K562 (cell line): ENCODE data around the gene IFRD1. TPM values are rescaled to one million over a fixed set of nuclear protein-coding genes. Genes with fewer than 3 reads are reported as not detected.
A peak's percentile ranks its signal among the peaks of the same experiment; 100 is the strongest.

Experiments used
- ATAC-seq: fragments of 200-7000 bp; cut with Tn5 transposase; 3 replicates; pipeline ENCODE4 v1.9.1; 2020; ENCODE audit warnings: moderate library complexity
- BruUV-seq: library from RNA; stranded (reverse); fragments of 400-500 nt; replicated peaks from 2 replicates; lab custom pipeline; 2021; lab: Mats Ljungman, UMichigan
- CTCF ChIA-PET: fragments of 300-600 bp; formaldehyde crosslinking; extraction: SDS; loops from one replicate; lab custom pipeline; 2021; ENCODE audit warnings: low intra/inter-chr PET ratio; lab: Yijun Ruan, JAX
- POLR2A ChIA-PET: fragments of 300-600, 350-650 bp; sonication (Branson Sonifier 250); formaldehyde crosslinking; extraction: SDS; loops from one replicate; lab custom pipeline; 2021; ENCODE audit warnings: antibody characterized with exemption, inconsistent platforms; lab: Yijun Ruan, JAX
- DNase-seq, 4 experiments: peaks; one replicate each; pipeline versions ENCODE4 v3.0.0 to v3.0.0-alpha.2; 2011 to 2018; ENCODE audit warnings: low spot score in 3 of 4, mixed read lengths in 3 of 4; ENCODE audit errors: extremely low read depth in 1 of 4
- FAIRE-seq: peaks from 2 replicates; lab custom pipeline; 2011; peaks lifted over from hg19 to GRCh38; lab: Jason Lieb, UNC
- H2AFZ ChIP-seq: 2 replicates; pipeline ENCODE4 v1.6.0; 2011; ENCODE audit warnings: low read depth, low read length, control low read depth, inconsistent platforms
- H3K27ac ChIP-seq: fragments of 200-600 bp; 3 replicates; pipeline ENCODE4 v1.8.0; 2011; ENCODE audit warnings: low read depth, mild to moderate bottlenecking, control low read depth, inconsistent platforms, low read length, moderate library complexity, mixed read lengths; ENCODE audit errors: extremely low read depth
- H3K27me3 ChIP-seq, 2 experiments: fragments of 300-600 bp in 1 of 2; 2 replicates in 1 of 2; 3 replicates in 1 of 2; pipeline versions ENCODE4 v1.6.0 to v1.8.0; 2011; ENCODE audit warnings: inconsistent platforms in 2 of 2, low read length in 2 of 2, mild to moderate bottlenecking in 1 of 2, mixed read lengths in 1 of 2, moderate library complexity in 1 of 2; ENCODE audit not compliant: control insufficient read depth in 2 of 2, insufficient read depth in 2 of 2
- H3K36me3 ChIP-seq: fragments of 300-600 bp; 3 replicates; pipeline ENCODE4 v1.8.0; 2011; ENCODE audit warnings: mild to moderate bottlenecking, low read length, inconsistent platforms; ENCODE audit not compliant: control insufficient read depth, insufficient read depth
- H3K4me1 ChIP-seq, 2 experiments: fragments of 200-600 bp in 1 of 2; replicated peaks in 1 of 2; 2 replicates in 1 of 2; 3 replicates in 1 of 2; pipeline versions ENCODE4 v1.5.1 to v1.8.0; 2011; ENCODE audit warnings: inconsistent platforms in 2 of 2, low read length in 2 of 2, mild to moderate bottlenecking in 1 of 2, mixed read lengths in 1 of 2, moderate library complexity in 1 of 2; ENCODE audit not compliant: control insufficient read depth in 2 of 2, insufficient read depth in 2 of 2
- H3K4me2 ChIP-seq: 2 replicates; pipeline ENCODE4 v1.6.1; 2011; ENCODE audit warnings: low read length, control low read depth, inconsistent platforms, mixed read lengths; ENCODE audit not compliant: insufficient read depth
- H3K4me3 ChIP-seq: fragments of 200-600 bp; sonication (generic), shearing (Covaris generic); 2 replicates; pipeline ENCODE4 v1.5.1; 2016; ENCODE audit warnings: control low read depth, inconsistent platforms
- H3K79me2 ChIP-seq: fragments of 200-600 bp; 3 replicates; pipeline ENCODE4 v1.8.0; 2011; ENCODE audit warnings: low read length, inconsistent platforms; ENCODE audit not compliant: control insufficient read depth, insufficient read depth
- H3K9ac ChIP-seq, 2 experiments: 2 replicates each; pipeline versions ENCODE4 v1.6.0 to v1.6.1; 2011; ENCODE audit warnings: low read depth in 2 of 2, low read length in 2 of 2, control low read depth in 1 of 2, inconsistent platforms in 1 of 2, mild to moderate bottlenecking in 1 of 2, mixed read lengths in 1 of 2; ENCODE audit not compliant: insufficient read depth in 1 of 2
- H3K9me1 ChIP-seq: one replicate; pipeline ENCODE4 v1.6.0; 2011; ENCODE audit warnings: inconsistent platforms, mild to moderate bottlenecking, low read length, moderate library complexity; ENCODE audit not compliant: control insufficient read depth, insufficient read depth
- H3K9me3 ChIP-seq: replicated peaks from 2 replicates; pipeline ENCODE4 v1.5.1; 2011; ENCODE audit warnings: low read depth, low read length, inconsistent platforms; ENCODE audit not compliant: control insufficient read depth, insufficient read depth
- H4K20me1 ChIP-seq: replicated peaks from 2 replicates; pipeline ENCODE4 v1.6.1; 2011; ENCODE audit warnings: low read length, inconsistent platforms, mixed read lengths; ENCODE audit not compliant: control insufficient read depth, insufficient read depth
- CHD2 ChIP-seq: IDR thresholded peaks from 2 replicates; pipeline ENCODE4 v1.6.1; 2011; ENCODE audit warnings: low read depth, low read length
- ERF ChIP-seq: fragments of 450-650 bp; formaldehyde crosslinking; IDR thresholded peaks from 2 replicates; pipeline ENCODE4 v1.4.0; 2020; ENCODE audit warnings: mild to moderate bottlenecking, mixed read lengths
- RAD21 ChIP-seq, 2 experiments: fragments of 250-450 bp in 1 of 2; fragments of 450-650 bp in 1 of 2; sonication (Bioruptor Pico) in 1 of 2; formaldehyde crosslinking in 1 of 2; IDR thresholded peaks in 1 of 2; conservative IDR thresholded peaks in 1 of 2; 2 replicates each; pipeline versions ENCODE4 v1.4.0 to v1.8.0; 2020 to 2022; ENCODE audit warnings: mild to moderate bottlenecking in 2 of 2, moderate library complexity in 1 of 2
- WGBS: fragments of 100-300 bp; shearing (Covaris generic); methylation state at CpG from one replicate; pipeline ENCODE4 v1.1.6; 2016; ENCODE audit warnings: low coverage, mixed read lengths; ENCODE audit not compliant: insufficient coverage; ENCODE audit errors: missing lambda C conversion rate; 5-methylcytosine and 5-hydroxymethylcytosine counted together
- in situ Hi-C: fragments of 300-500 bp; cut with MboI; formaldehyde crosslinking; loops from 4 replicates; pipeline ENCODE4 v1.15.0; 2018; ENCODE audit warnings: inconsistent platforms, mixed read lengths
- intact Hi-C: fragments of 100-400 bp; cut with micrococcal nuclease; formaldehyde crosslinking; loops from 2 replicates; pipeline ENCODE4 v1.14.2; 2022
- polyA plus RNA-seq, 8 experiments: library from polyadenylated mRNA; depleted of rRNA in 4 of 8; stranded (reverse) in 5 of 8; unstranded in 3 of 8; fragments of >200 nt; fragmentation: Nextera tagmentation in 2 of 8; fragmentation: Illumina TruSeq in 1 of 8; extraction: Ambion mirVana in 2 of 8; extraction: Trizol in 1 of 8; gene quantifications; 2 replicates each; pipeline versions ENCODE4 v1.2.1 to v1.2.3, GENCODE V29; 2011 to 2014; ENCODE audit warnings: inconsistent platforms in 1 of 8, missing spikeins in 1 of 8
- total RNA-seq, 7 experiments: library from RNA; depleted of rRNA in 6 of 7; stranded (reverse); fragments of >200 nt in 6 of 7; fragmentation: Illumina TruSeq in 2 of 7; extraction: Trizol in 2 of 7; gene quantifications; 2 replicates each; pipeline versions ENCODE4 v1.2.1 to v1.2.3, GENCODE V29; 2011 to 2021; ENCODE audit warnings: low replicate concordance in 1 of 7
- TF ChIP-seq, protein P1 (sequence below), 2 experiments: fragments of 450-650 bp; formaldehyde crosslinking in 1 of 2; IDR thresholded peaks; 2 replicates each; pipeline versions ENCODE4 v1.4.0 to v1.6.1; 2014 to 2020; ENCODE audit warnings: mild to moderate bottlenecking in 2 of 2, borderline replicate concordance in 1 of 2, low read depth in 1 of 2
- TF ChIP-seq, protein P2 (sequence below), 3 experiments: IDR thresholded peaks in 2 of 3; conservative IDR thresholded peaks in 1 of 3; 2 replicates each; pipeline ENCODE4 v1.5.1; 2011 to 2012; ENCODE audit warnings: low read length in 3 of 3, mild to moderate bottlenecking in 3 of 3, control low read depth in 2 of 3, improper control_type of control experiment in 1 of 3, inconsistent platforms in 1 of 3, low read depth in 1 of 3, mixed read lengths in 1 of 3, moderate library complexity in 1 of 3; ENCODE audit not compliant: insufficient read depth in 2 of 3

Gene IFRD1
- total and polyA plus RNA-seq, 9 of the 15 experiments (the other 6 are each of a cell fraction or from before 2014, with no cell fraction given): 27.6 to 81.8 (median 68.1) TPM

DNA sequence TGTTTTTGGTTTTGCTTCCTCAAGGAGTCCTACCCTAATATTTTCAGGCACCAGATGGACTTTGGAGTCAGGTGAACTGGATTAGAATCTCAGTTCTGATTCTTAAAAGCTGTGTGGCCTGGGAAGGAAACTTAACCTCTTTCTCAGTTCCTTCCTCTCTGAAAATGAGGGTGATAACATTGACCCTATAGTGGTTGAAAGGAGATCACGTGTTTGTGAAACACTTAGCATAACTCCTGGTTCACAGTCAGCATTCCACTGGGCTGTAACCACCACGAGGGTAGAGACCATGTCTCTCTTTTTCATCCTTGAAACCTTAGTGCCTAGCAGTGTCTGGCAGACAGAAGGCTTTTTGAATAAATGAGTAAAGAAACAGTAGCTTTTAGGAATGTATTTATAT is 47.2 kb downstream of the IFRD1 start (continued):
- no peak for TF ChIP-seq ERF
- TF ChIP-seq, all 486 proteins: peak for 3

DNA sequence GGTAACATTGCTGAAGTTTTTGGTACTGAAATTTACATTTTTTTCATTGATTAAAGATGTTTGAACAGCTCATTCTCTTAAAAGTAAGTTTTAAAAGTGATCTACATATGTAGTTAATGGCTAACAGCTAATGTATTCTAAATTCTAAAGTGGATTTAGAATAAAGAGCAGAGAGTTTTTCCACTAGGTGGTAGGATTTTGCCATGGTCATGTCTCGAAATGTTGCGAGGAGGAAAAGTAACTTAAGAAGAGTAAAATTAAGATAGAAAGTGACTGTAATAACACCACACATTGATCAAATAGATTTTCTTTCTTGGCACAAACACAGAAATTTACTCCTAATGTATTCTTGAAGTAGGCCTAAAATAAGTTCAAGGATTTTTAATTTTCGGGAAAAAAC is 50.4 kb downstream of the IFRD1 start:
- WGBS: 12% methylated on average over 3 of the region's 3 CpGs
- ChIA-PET CTCF (interaction anchor here (1.9 kb wide), 1 partner anchor 398 kb away, joined by 9 read pairs; no protein-coding TSS in a partner anchor), POLR2A (no interaction called here)
- Histone ChIP-seq H3K27ac (no peak overlapping the region), H3K4me1 (peaks cover 0 to 19% of the 10 kb centered on the region in 2 experiments; a peak in 3 of 5 replicates), H3K9me1 (no peaks in the 10 kb centered on the region), H4K20me1 (0 out of 2 replicates have a peak, but pooled peaks cover 2% of the 10 kb centered on the region), H3K79me2 (no peaks in the 10 kb centered on the region), H3K4me3 (no peak overlapping the region), H3K9me3 (no peaks in the 10 kb centered on the region), H3K27me3 (peaks cover 4 to 20% of the 10 kb centered on the region in 2 experiments; a peak in 4 of 5 replicates), H3K9ac (no peak overlapping the region), H3K36me3 (no peaks in the 10 kb centered on the region), H2AFZ (no peak overlapping the region), H3K4me2 (no peak overlapping the region)
- ATAC-seq: no peak
- no peak for FAIRE-seq
- in situ Hi-C loops (no loop called here), intact Hi-C loops (loop anchor here (2.0 kb wide), 1 partner anchor 46 kb away; no protein-coding TSS in a partner anchor)
- DNase-seq: no peak
- no TSS peak for BruUV-seq
- TF ChIP-seq, protein P1, sequence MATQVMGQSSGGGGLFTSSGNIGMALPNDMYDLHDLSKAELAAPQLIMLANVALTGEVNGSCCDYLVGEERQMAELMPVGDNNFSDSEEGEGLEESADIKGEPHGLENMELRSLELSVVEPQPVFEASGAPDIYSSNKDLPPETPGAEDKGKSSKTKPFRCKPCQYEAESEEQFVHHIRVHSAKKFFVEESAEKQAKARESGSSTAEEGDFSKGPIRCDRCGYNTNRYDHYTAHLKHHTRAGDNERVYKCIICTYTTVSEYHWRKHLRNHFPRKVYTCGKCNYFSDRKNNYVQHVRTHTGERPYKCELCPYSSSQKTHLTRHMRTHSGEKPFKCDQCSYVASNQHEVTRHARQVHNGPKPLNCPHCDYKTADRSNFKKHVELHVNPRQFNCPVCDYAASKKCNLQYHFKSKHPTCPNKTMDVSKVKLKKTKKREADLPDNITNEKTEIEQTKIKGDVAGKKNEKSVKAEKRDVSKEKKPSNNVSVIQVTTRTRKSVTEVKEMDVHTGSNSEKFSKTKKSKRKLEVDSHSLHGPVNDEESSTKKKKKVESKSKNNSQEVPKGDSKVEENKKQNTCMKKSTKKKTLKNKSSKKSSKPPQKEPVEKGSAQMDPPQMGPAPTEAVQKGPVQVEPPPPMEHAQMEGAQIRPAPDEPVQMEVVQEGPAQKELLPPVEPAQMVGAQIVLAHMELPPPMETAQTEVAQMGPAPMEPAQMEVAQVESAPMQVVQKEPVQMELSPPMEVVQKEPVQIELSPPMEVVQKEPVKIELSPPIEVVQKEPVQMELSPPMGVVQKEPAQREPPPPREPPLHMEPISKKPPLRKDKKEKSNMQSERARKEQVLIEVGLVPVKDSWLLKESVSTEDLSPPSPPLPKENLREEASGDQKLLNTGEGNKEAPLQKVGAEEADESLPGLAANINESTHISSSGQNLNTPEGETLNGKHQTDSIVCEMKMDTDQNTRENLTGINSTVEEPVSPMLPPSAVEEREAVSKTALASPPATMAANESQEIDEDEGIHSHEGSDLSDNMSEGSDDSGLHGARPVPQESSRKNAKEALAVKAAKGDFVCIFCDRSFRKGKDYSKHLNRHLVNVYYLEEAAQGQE (IDR thresholded peaks at IDR 0.05; ENCODE audit: borderline replicate concordance): peak; percentile 35; the same call in 1 of the 2 replicates
- TF ChIP-seq, protein P1 (CRISPR knock-in tag; IDR thresholded peaks at IDR 0.05; ENCODE audit: low read depth): no peak
- TF ChIP-seq RAD21 (CRISPR knock-in tag; conservative IDR thresholded peaks at IDR 0.05 in 1 of 2, IDR thresholded peaks at IDR 0.05 in 1 of 2) (peak; percentile 22 to 57; a peak in 2 of 4 replicates), CHD2 (no peak)
- TF ChIP-seq, protein P2, sequence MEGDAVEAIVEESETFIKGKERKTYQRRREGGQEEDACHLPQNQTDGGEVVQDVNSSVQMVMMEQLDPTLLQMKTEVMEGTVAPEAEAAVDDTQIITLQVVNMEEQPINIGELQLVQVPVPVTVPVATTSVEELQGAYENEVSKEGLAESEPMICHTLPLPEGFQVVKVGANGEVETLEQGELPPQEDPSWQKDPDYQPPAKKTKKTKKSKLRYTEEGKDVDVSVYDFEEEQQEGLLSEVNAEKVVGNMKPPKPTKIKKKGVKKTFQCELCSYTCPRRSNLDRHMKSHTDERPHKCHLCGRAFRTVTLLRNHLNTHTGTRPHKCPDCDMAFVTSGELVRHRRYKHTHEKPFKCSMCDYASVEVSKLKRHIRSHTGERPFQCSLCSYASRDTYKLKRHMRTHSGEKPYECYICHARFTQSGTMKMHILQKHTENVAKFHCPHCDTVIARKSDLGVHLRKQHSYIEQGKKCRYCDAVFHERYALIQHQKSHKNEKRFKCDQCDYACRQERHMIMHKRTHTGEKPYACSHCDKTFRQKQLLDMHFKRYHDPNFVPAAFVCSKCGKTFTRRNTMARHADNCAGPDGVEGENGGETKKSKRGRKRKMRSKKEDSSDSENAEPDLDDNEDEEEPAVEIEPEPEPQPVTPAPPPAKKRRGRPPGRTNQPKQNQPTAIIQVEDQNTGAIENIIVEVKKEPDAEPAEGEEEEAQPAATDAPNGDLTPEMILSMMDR (IDR thresholded peaks at IDR 0.05 in 2 of 3, conservative IDR thresholded peaks at IDR 0.05 in 1 of 3; ENCODE audit: insufficient read depth in 2 of 3, low read depth in 1 of 3, low read length in 3 of 3): peak in 1 of 3 experiments; percentile 42; a peak in 2 of 6 replicates
